Stimulated activated naive B cell treated with anti-CD40 and anti-IgM and Interleukin-4, amounts not matched to agents 10 μg/mL and 1 μg/mL and 100 μg/mL, for 72 hours (primary cell): ENCODE measurements around the gene IPO7.

Source experiments
- ATAC-seq, 2 donors: fragments of 150-1000 bp; cut with Tn5 transposase; replicated peaks; 2 replicates each; pipeline ENCODE4 v1.10.0; 2021; ENCODE audit warnings: moderate library complexity in 1 of 2
- DNase-seq: peaks from one replicate; pipeline ENCODE4 v3.0.0; 2021
- H3K27ac Mint-ChIP-seq: one replicate; pipeline ENCODE4 v1.8.0; 2022; ENCODE audit warnings: mild to moderate bottlenecking, mixed read lengths
- H3K27me3 Mint-ChIP-seq, 2 donors: one replicate each; pipeline ENCODE4 v1.8.0; 2022; ENCODE audit warnings: mixed read lengths in 2 of 2
- H3K36me3 Mint-ChIP-seq, 2 donors: one replicate each; pipeline ENCODE4 v1.8.0; 2022; ENCODE audit warnings: mixed read lengths in 2 of 2, mild to moderate bottlenecking in 1 of 2
- H3K4me1 Mint-ChIP-seq, 2 donors: one replicate each; pipeline ENCODE4 v1.8.0; 2022; ENCODE audit warnings: mixed read lengths in 2 of 2, mild to moderate bottlenecking in 1 of 2
- H3K4me3 Mint-ChIP-seq, 2 donors: one replicate each; pipeline ENCODE4 v1.8.0; 2022; ENCODE audit warnings: mild to moderate bottlenecking in 2 of 2, mixed read lengths in 2 of 2, moderate library complexity in 1 of 2
- H3K9me3 Mint-ChIP-seq, 2 donors: one replicate each; pipeline ENCODE4 v1.8.0; 2022; ENCODE audit warnings: mixed read lengths in 2 of 2, mild to moderate bottlenecking in 1 of 2

Gene IPO7

GRCh38 chr11:9494316-9494715 is 109.9 kb downstream of the IPO7 start:
- DNase-seq: no peak
- peaks cover 24 to 44% of the 10 kb centered on the region in 2 donors for H3K36me3 Mint-ChIP-seq
- H3K9me3 Mint-ChIP-seq: no peaks in the 10 kb centered on the region
- no peaks in the 10 kb centered on the region for H3K4me1 Mint-ChIP-seq
- no peak overlapping the region for H3K27ac Mint-ChIP-seq
- H3K27me3 Mint-ChIP-seq: no peaks in the 10 kb centered on the region
- ATAC-seq: no peak
- no peak overlapping the region for H3K4me3 Mint-ChIP-seq

GRCh38 chr11:9495803-9496514 is 111.5 kb downstream of the IPO7 start:
- Mint-ChIP-seq H3K4me3 (no peak overlapping the region), H3K9me3 (no peaks in the 10 kb centered on the region), H3K36me3 (peaks cover 18 to 38% of the 10 kb centered on the region in 2 donors), H3K27ac (no peak overlapping the region), H3K27me3 (no peaks in the 10 kb centered on the region), H3K4me1 (no peaks in the 10 kb centered on the region)
- DNase-seq (no peak), ATAC-seq (no peak)
